Measurements from ENCODE around the gene ZDHHC16.
"Not testable (repeated sequence)": the region's sequence is repeated elsewhere in the genome, so short reads cannot be mapped to it uniquely, and the experiment has no call there.

The ZDHHC16 gene

GRCh38 chr10:97479410-97479809, 33.4 kb downstream of the ZDHHC16 start:
- not testable (repeated sequence) for DNase-seq

GRCh38 chr10:97479939-97480338, 34.0 kb downstream of the ZDHHC16 start:
- no peak for DNase-seq
- ATAC-seq = no peak

More at GRCh38 chr10:97479410-97479809, 33.4 kb downstream of the ZDHHC16 start:
- not testable (repeated sequence) for ATAC-seq

- no peak for ATAC-seq
- DNase-seq = no peak
Measured at GRCh38 chr10:97481071-97481470, 35.1 kb downstream of the ZDHHC16 start.

GRCh38 chr10:97482381-97482780, 36.4 kb downstream of the ZDHHC16 start:
- DNase-seq (no peak), ATAC-seq (no peak)

GRCh38 chr10:97483506-97483905, 37.5 kb downstream of the ZDHHC16 start:
- ATAC-seq (no peak), DNase-seq (no peak)

GRCh38 chr10:97483921-97484320, 37.9 kb downstream of the ZDHHC16 start:
- ATAC-seq = no peak
- no peak for DNase-seq

GRCh38 chr10:97485647-97486281, 39.8 kb downstream of the ZDHHC16 start:
- DNase-seq (no peak), ATAC-seq (no peak)

- ATAC-seq = peak; percentile 36
- DNase-seq = no peak
Measured at GRCh38 chr10:97490592-97490991, 44.6 kb downstream of the ZDHHC16 start.

GRCh38 chr10:97494151-97494550, 48.2 kb downstream of the ZDHHC16 start:
- DNase-seq (no peak), ATAC-seq (no peak)

GRCh38 chr10:97494863-97495506, 49.0 kb downstream of the ZDHHC16 start:
- ATAC-seq = no peak
- no peak for DNase-seq

- peak; percentile 86 for DNase-seq
Measured at GRCh38 chr10:97497572-97498075, 51.6 kb downstream of the ZDHHC16 start.

GRCh38 chr10:97498076-97498840, 52.3 kb downstream of the ZDHHC16 start, which contains the start of gene MMS19:
MMS19 (minus strand) TSS chr10:97498422; CDS start chr10:97498384, 38 bp downstream.
- ATAC-seq (peak; percentile 94), DNase-seq (peak; percentile 100)

More at GRCh38 chr10:97497572-97498075, 51.6 kb downstream of the ZDHHC16 start:
- ATAC-seq = peak; percentile 55

GRCh38 chr10:97498841-97499560, 53.0 kb downstream of the ZDHHC16 start, which contains the start of gene UBTD1:
UBTD1 (plus strand) TSS chr10:97498924; CDS start chr10:97499204, 280 bp downstream.
- DNase-seq (peak; percentile 46), ATAC-seq (no peak)

- no peak for ATAC-seq
- DNase-seq = peak; percentile 11
Measured at GRCh38 chr10:97499561-97500296, 53.8 kb downstream of the ZDHHC16 start.

GRCh38 chr10:97500297-97500575, 54.3 kb downstream of the ZDHHC16 start:
- no peak for DNase-seq
- no peak for ATAC-seq

GRCh38 chr10:97502916-97503315, 56.9 kb downstream of the ZDHHC16 start:
- ATAC-seq (no peak), DNase-seq (no peak)

GRCh38 chr10:97503406-97503805, 57.4 kb downstream of the ZDHHC16 start:
- ATAC-seq (no peak), DNase-seq (no peak)

- ATAC-seq (no peak), DNase-seq (no peak)
Measured at GRCh38 chr10:97505152-97505551, 59.2 kb downstream of the ZDHHC16 start.

GRCh38 chr10:97506199-97506991, 60.4 kb downstream of the ZDHHC16 start:
- ATAC-seq = no peak
- DNase-seq = no peak
